A549 (cell line): ENCODE data around the gene PSMC3.

Source experiments
- RAD21 ChIP-seq, 2 experiments: fragments of >200 bp in 1 of 2; sonication (Bioruptor Twin) in 1 of 2; formaldehyde crosslinking in 1 of 2; IDR thresholded peaks in 1 of 2; conservative IDR thresholded peaks in 1 of 2; 2 replicates in 1 of 2; 3 replicates in 1 of 2; pipeline ENCODE4 v1.6.1; 2012 to 2018; ENCODE audit warnings: inconsistent platforms in 1 of 2
- TF ChIP-seq, protein P1 (sequence below): fragments of >200 bp; sonication (Bioruptor Twin); formaldehyde crosslinking; IDR thresholded peaks from 3 replicates; pipeline ENCODE4 v1.5.1; 2016
- TF ChIP-seq, protein P2 (sequence below): fragments of 250-450 bp; sonication (Bioruptor Pico); IDR thresholded peaks from 2 replicates; pipeline ENCODE4 v1.5.0; 2021; ENCODE audit warnings: mild to moderate bottlenecking, moderate library complexity, borderline replicate concordance

DNA sequence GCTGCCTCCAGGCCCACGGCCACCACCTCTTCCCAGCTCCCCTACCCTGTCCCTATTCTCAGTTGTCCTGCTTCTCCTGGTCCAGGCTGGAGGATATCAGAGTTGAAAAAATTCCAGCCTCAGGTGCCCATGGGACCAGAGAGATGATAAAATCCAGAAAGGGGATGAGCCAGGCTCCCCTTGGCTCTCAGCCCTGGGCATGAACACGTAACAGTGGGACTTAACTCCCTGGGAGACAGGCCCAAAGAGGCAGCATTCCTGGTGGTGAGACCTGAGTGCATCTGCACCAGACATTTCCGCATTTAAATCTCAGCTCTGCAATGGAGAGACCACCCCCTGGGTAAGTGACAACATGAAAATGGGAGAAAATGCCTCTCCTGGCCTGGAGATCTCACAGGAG lies 28.2 kb downstream of the PSMC3 start:
- TF ChIP-seq, protein P1, sequence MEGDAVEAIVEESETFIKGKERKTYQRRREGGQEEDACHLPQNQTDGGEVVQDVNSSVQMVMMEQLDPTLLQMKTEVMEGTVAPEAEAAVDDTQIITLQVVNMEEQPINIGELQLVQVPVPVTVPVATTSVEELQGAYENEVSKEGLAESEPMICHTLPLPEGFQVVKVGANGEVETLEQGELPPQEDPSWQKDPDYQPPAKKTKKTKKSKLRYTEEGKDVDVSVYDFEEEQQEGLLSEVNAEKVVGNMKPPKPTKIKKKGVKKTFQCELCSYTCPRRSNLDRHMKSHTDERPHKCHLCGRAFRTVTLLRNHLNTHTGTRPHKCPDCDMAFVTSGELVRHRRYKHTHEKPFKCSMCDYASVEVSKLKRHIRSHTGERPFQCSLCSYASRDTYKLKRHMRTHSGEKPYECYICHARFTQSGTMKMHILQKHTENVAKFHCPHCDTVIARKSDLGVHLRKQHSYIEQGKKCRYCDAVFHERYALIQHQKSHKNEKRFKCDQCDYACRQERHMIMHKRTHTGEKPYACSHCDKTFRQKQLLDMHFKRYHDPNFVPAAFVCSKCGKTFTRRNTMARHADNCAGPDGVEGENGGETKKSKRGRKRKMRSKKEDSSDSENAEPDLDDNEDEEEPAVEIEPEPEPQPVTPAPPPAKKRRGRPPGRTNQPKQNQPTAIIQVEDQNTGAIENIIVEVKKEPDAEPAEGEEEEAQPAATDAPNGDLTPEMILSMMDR = no peak
- TF ChIP-seq RAD21 (conservative IDR thresholded peaks at IDR 0.05 in 1 of 2, IDR thresholded peaks at IDR 0.05 in 1 of 2) = no peak
- TF ChIP-seq, protein P2, sequence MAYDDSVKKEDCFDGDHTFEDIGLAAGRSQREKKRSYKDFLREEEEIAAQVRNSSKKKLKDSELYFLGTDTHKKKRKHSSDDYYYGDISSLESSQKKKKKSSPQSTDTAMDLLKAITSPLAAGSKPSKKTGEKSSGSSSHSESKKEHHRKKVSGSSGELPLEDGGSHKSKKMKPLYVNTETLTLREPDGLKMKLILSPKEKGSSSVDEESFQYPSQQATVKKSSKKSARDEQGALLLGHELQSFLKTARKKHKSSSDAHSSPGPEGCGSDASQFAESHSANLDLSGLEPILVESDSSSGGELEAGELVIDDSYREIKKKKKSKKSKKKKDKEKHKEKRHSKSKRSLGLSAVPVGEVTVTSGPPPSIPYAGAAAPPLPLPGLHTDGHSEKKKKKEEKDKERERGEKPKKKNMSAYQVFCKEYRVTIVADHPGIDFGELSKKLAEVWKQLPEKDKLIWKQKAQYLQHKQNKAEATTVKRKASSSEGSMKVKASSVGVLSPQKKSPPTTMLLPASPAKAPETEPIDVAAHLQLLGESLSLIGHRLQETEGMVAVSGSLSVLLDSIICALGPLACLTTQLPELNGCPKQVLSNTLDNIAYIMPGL (CRISPR knock-in tag) = no peak
